GM12865 (cell line): ENCODE results near the gene ZAP70.
"Not testable (repeated sequence)": the region's sequence is repeated elsewhere in the genome, so short reads cannot be mapped to it uniquely, and the experiment has no call there.

ENCODE experiments used
- DNase-seq: peaks from one replicate; pipeline ENCODE4 v3.0.0; 2010; ENCODE audit warnings: low read depth
- H3K4me3 ChIP-seq: 2 replicates; pipeline ENCODE4 v1.5.1; 2011; ENCODE audit warnings: mild to moderate bottlenecking, low read depth, low read length, control low read depth
- CTCF ChIP-seq: IDR thresholded peaks from 2 replicates; pipeline ENCODE4 v1.5.1; 2011; ENCODE audit warnings: low read length, control low read depth, low read depth, inconsistent platforms; ENCODE audit not compliant: insufficient read depth; ENCODE audit errors: missing control alignments

Gene ZAP70

GRCh38 chr2:97704989-97705388, 8.4 kb upstream of the ZAP70 start:
- no peak overlapping the region for H3K4me3 ChIP-seq
- DNase-seq, result no peak
- no peak for TF ChIP-seq CTCF

GRCh38 chr2:97706112-97706511, 7.3 kb upstream of the ZAP70 start:
- no peak for DNase-seq
- no peak overlapping the region for H3K4me3 ChIP-seq
- TF ChIP-seq CTCF, result no peak

DNA sequence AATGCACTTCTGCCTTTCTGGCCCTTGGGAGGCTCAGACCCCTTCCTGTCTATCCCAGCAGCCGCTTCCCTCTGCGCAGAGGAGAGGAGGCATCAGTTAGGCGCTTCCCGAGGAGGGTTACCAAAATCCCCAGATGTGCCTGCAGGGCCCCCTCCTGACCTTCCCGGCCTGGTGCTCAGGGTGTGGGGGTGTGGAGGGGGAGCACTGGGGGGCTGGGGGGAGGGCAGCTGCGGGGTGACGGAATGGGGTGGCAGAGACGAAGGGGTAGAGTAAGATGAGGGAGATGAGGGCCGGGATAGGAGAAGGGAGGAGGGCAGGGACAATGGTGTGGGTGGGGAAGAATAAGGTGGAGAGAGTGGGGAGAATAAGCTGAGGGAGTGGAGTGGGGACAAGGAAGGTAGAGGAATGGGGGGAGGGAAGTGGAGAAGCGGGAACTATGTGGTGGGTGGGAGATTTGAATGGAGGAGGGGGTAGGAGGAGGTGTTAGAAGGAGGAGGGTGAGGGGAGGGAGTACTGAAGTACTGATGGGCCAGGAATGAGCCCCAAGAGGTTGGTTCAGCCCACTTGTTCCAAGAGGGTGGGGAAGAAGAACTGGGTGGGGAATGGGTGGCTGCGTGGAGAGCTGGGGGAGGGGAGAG, 6.5 kb upstream of the ZAP70 start:
- no peak overlapping the region for H3K4me3 ChIP-seq
- no peak for DNase-seq
- TF ChIP-seq CTCF, result no peak

- no peak for TF ChIP-seq CTCF
- no peak for DNase-seq
- H3K4me3 ChIP-seq, result no peak overlapping the region
Measured at GRCh38 chr2:97707362-97708047, 5.9 kb upstream of the ZAP70 start.

DNA sequence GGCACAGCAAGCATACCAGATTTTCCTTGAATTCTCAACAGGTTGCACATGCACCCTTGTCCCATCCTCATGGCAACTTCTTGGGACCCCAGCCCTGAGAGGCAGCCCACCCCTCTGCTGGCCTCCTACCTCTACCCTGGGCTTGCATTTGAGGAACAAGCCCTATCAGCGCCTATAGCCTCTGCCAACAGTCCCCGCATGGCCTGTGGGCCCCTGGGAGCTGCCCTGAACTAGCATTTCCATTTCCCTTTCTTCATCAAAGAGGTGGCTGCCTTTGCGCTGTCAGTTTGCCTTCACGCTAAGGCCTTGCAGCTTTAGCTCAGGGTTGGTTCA, 5.4 kb upstream of the ZAP70 start:
- DNase-seq, result no peak
- H3K4me3 ChIP-seq, result no peak overlapping the region
- TF ChIP-seq CTCF, result no peak

- no peak for TF ChIP-seq CTCF
- H3K4me3 ChIP-seq, result no peak overlapping the region
- no peak for DNase-seq
Measured at GRCh38 chr2:97708608-97709007, 4.8 kb upstream of the ZAP70 start.

DNA sequence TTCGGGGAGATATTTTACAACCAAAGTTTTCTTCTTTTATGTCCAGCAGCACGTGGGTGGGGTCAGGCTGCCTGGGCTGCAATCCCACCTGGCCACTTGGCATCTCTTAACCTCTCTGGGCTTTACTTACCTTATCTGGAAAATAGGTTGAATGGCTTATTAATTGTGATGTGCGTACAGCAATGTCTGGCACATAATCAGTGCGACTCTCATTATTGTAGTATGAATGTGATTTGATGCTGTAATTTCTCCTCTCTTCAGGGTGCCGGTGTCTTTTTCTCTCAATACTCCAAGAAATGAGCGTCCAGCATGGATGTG, 2.0 kb upstream of the ZAP70 start:
- no peak overlapping the region for H3K4me3 ChIP-seq
- DNase-seq, result no peak
- TF ChIP-seq CTCF, result no peak

DNA sequence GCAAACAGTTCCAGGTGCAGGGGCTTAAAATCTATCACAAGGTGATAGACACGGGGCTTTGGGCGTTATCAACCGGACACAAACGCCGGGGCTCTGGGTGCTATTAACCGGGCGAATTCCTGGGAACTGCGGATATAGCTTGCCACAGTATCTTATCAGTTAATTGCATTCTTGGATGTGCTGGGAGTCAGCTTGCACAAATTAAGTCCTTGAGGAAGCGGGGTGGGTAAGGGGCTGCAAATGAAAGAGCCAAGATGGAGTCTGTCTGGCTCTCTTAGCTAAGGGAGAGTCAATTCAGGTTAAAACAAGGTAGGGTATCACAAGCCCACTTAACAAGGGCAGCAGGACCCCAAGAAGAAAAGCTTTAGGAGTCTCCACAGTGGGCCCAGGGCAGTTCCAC, 1.2 kb upstream of the ZAP70 start:
- not testable (repeated sequence) for H3K4me3 ChIP-seq, DNase-seq
